Ovary (tissue), 9 donors: Measurements from ENCODE around the gene SEZ6. TPM values are rescaled to one million over a fixed set of nuclear protein-coding genes. Genes with fewer than 3 reads are reported as not detected.

ENCODE experiments used
- DNase-seq, 5 donors: peaks; one replicate each; pipeline ENCODE4 v3.0.0-alpha.2; 2019 to 2020
- H3K27ac ChIP-seq, 2 donors: fragments of 200-600 bp; one replicate each; pipeline versions ENCODE4 v1.5.1 to v1.8.0; 2019 to 2022
- H3K27me3 ChIP-seq: fragments of 200-600 bp; one replicate; pipeline ENCODE4 v1.8.0; 2022
- H3K36me3 ChIP-seq: fragments of 200-600 bp; sonication (generic); one replicate; pipeline ENCODE4 v1.5.1; 2019
- H3K4me1 ChIP-seq: one replicate; pipeline ENCODE4 v1.8.1; 2013; ENCODE audit warnings: mild to moderate bottlenecking, moderate library complexity; ENCODE audit not compliant: insufficient read depth
- H3K4me3 ChIP-seq: fragments of 200-600 bp; sonication (generic); one replicate; pipeline ENCODE4 v1.5.1; 2017
- H3K9me3 ChIP-seq, 2 donors: fragments of 200-600 bp in 1 of 2; sonication (generic) in 1 of 2; one replicate each; pipeline versions ENCODE4 v1.5.1 to v1.8.1; 2013 to 2019; ENCODE audit warnings: mild to moderate bottlenecking in 1 of 2, moderate library complexity in 1 of 2
- EP300 ChIP-seq: sonication (generic); formaldehyde crosslinking; IDR thresholded peaks from one replicate; pipeline ENCODE4 v1.6.1; 2017; ENCODE audit warnings: antibody characterized with exemption
- POLR2A ChIP-seq: fragments of 450-650 bp; IDR thresholded peaks from one replicate; pipeline ENCODE4 v1.6.1; 2017; ENCODE audit warnings: antibody characterized with exemption, mild to moderate bottlenecking, moderate library complexity
- WGBS, 3 donors: extraction: QIAGEN DNeasy Blood & Tissue Kit in 1 of 3; methylation state at CpG; one replicate each; pipeline versions ENCODE4 v1.1.5 to v1.1.7; 2013 to 2017; 5-methylcytosine and 5-hydroxymethylcytosine counted together
- intact Hi-C, 4 donors: fragments of 100-400 bp; cut with DNase I; formaldehyde crosslinking; loops; one replicate each; pipeline versions ENCODE4 v1.11.0 to v1.15.1; 2022 to 2023
- polyA plus RNA-seq, 2 donors: library from polyadenylated mRNA; stranded (reverse); fragments of 200-250 nt in 1 of 2; fragments of 350-450 nt in 1 of 2; fragmentation: Illumina TruSeq in 1 of 2; extraction: RNeasy Lipid Tissue Mini Kit (QIAGEN cat#74804) in 1 of 2; gene quantifications; one replicate each; pipeline ENCODE4 v1.2.3, GENCODE V29; 2013 to 2014
- total RNA-seq, 7 donors: library from RNA; depleted of rRNA in 2 of 7; stranded (reverse); fragments of >200 nt in 2 of 7; fragmentation: NEBNext Ultra II Directional in 3 of 7; extraction: Animal tissue kit (Norgen Biotek cat#: 25700) in 3 of 7; gene quantifications; one replicate each; pipeline versions ENCODE4 v1.1.0 to v1.2.4, GENCODE V29; 2016 to 2023
- TF ChIP-seq, protein P1 (sequence below), 3 donors: fragments of 450-650 bp in 2 of 3; fragments of 200-600 bp in 1 of 3; IDR thresholded peaks; one replicate each; pipeline versions ENCODE4 v1.5.1 to v1.8.0; 2016 to 2022; ENCODE audit warnings: antibody characterized with exemption in 3 of 3, mild to moderate bottlenecking in 1 of 3
- donor health status: DM: no; HTN: no; CAD: no; lungs with moderate emphysema.
- donor health status: DM: no; HTN: no; CAD: no.
- donor health status: Bipolar disorder and iron deficiency.
- donor health status: DM: yes; HTN: yes; CAD: no.
- donor health status: DM: no; HTN: no; CAD: no.
- donor health status: DM: yes; HTN: yes; CAD: no.

The SEZ6 gene
- total and polyA plus RNA-seq, 9 donors: not detected

- H3K9me3 ChIP-seq: no peaks in the 10 kb centered on the region
- TF ChIP-seq POLR2A: no peak
- TF ChIP-seq EP300: no peak
- TF ChIP-seq, protein P1, sequence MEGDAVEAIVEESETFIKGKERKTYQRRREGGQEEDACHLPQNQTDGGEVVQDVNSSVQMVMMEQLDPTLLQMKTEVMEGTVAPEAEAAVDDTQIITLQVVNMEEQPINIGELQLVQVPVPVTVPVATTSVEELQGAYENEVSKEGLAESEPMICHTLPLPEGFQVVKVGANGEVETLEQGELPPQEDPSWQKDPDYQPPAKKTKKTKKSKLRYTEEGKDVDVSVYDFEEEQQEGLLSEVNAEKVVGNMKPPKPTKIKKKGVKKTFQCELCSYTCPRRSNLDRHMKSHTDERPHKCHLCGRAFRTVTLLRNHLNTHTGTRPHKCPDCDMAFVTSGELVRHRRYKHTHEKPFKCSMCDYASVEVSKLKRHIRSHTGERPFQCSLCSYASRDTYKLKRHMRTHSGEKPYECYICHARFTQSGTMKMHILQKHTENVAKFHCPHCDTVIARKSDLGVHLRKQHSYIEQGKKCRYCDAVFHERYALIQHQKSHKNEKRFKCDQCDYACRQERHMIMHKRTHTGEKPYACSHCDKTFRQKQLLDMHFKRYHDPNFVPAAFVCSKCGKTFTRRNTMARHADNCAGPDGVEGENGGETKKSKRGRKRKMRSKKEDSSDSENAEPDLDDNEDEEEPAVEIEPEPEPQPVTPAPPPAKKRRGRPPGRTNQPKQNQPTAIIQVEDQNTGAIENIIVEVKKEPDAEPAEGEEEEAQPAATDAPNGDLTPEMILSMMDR (IDR thresholded peaks at IDR 0.05): no peak
- no peaks in the 10 kb centered on the region for H3K36me3 ChIP-seq
- DNase-seq: no peak
- H3K4me1 ChIP-seq: peaks cover 6% of the 10 kb centered on the region
- H3K27me3 ChIP-seq: no peaks in the 10 kb centered on the region
- H3K27ac ChIP-seq: no peak overlapping the region
- 32 to 43% (median 38%) methylated on average over 2 of the region's 2 CpGs for WGBS, 3 donors
- intact Hi-C loops: no loop called here
- H3K4me3 ChIP-seq: no peak overlapping the region
These were observed 32.4 kb downstream of the SEZ6 start for GRCh38 chr17:28973425-28973824.

DNA sequence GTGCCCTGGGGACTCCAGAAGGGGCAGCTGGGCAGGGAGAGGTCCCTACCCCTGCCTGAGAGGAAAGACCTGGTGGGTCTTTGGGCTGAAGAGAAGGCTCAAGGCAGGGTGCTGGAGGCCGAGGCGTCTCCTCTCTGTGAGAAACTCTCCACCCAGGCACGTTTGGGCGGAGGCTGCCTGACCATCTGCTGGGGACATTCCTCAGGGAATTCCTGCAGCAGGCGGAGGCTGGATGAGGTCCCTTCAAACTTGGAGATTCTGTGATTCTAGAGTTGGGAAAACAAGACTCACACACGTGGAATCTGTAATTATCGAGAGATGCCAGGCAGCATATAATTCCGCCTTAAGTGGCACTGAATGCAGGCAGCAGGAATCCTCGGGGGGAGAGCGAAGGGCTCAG, 33.4 kb downstream of the SEZ6 start:
- Histone ChIP-seq H3K27me3 (no peaks in the 10 kb centered on the region), H3K27ac (no peak overlapping the region), H3K9me3 (no peaks in the 10 kb centered on the region), H3K4me3 (no peak overlapping the region), H3K36me3 (no peaks in the 10 kb centered on the region), H3K4me1 (peaks cover 11% of the 10 kb centered on the region)
- TF ChIP-seq EP300 (no peak), POLR2A (no peak)
- TF ChIP-seq, protein P1 (IDR thresholded peaks at IDR 0.05): no peak
- intact Hi-C loops: no loop called here
- 76 to 83% (median 78%) methylated on average over 10 of the region's 10 CpGs for WGBS, 3 donors
- DNase-seq: no peak

GRCh38 chr17:28970879-28971278, 35.0 kb downstream of the SEZ6 start:
- intact Hi-C loops: no loop called here
- Histone ChIP-seq H3K4me3 (no peak overlapping the region), H3K9me3 (no peaks in the 10 kb centered on the region), H3K36me3 (no peaks in the 10 kb centered on the region), H3K27ac (no peak overlapping the region), H3K27me3 (no peaks in the 10 kb centered on the region), H3K4me1 (peaks cover 11% of the 10 kb centered on the region)
- DNase-seq: no peak
- no peak for TF ChIP-seq POLR2A
- TF ChIP-seq, protein P1 (IDR thresholded peaks at IDR 0.05): no peak
- no peak for TF ChIP-seq EP300
- WGBS, 3 donors: 42 to 52% (median 46%) methylated on average over 6 of the region's 6 CpGs

GRCh38 chr17:28969706-28970393, 36.0 kb downstream of the SEZ6 start:
- no peaks in the 10 kb centered on the region for H3K36me3 ChIP-seq
- H3K4me3 ChIP-seq: no peak overlapping the region
- peaks cover 11% of the 10 kb centered on the region for H3K4me1 ChIP-seq
- no peaks in the 10 kb centered on the region for H3K27me3 ChIP-seq
- DNase-seq: no peak
- intact Hi-C loops: loop anchor here in 2 of 4 donors (5.0 to 10.0 kb wide), 4 partner anchors 55 to 555 kb away; no protein-coding TSS in a partner anchor
- no peaks in the 10 kb centered on the region for H3K9me3 ChIP-seq
- WGBS, 3 donors: 34 to 55% (median 46%) methylated on average over 12 of the region's 12 CpGs
- no peak overlapping the region for H3K27ac ChIP-seq
- TF ChIP-seq, protein P1 (IDR thresholded peaks at IDR 0.05): no peak
- TF ChIP-seq EP300 (no peak), POLR2A (no peak)
